Activated CD8-positive, alpha-beta memory T cell treated with anti-CD3 and anti-CD28 coated beads, Interleukin-2, amount 10 ng/mL, durations not matched to agents 7 days and 5 days (primary cell): ENCODE measurements around the gene ASPSCR1. TPM values are rescaled to one million over a fixed set of nuclear protein-coding genes. Genes with fewer than 3 reads are reported as not detected.
"Not testable (repeated sequence)": the region's sequence is repeated elsewhere in the genome, so short reads cannot be mapped to it uniquely, and the experiment has no call there.

ENCODE experiments used
- ATAC-seq: fragments of 150-1000 bp; cut with Tn5 transposase; one replicate; pipeline ENCODE4 v1.10.0; 2021; ENCODE audit warnings: moderate library complexity
- CTCF ChIA-PET: fragments of 350-600 bp; sonication (Branson Sonifier 250); formaldehyde crosslinking; loops from one replicate; lab custom pipeline; 2021; ENCODE audit warnings: antibody characterized with exemption; lab: Charles Lee
- DNase-seq: peaks from one replicate; pipeline ENCODE4 v3.0.0-alpha.2; 2020
- H3K27ac Mint-ChIP-seq: one replicate; pipeline ENCODE4 v1.8.0; 2021; ENCODE audit warnings: mild to moderate bottlenecking, mixed read lengths
- H3K27me3 Mint-ChIP-seq: one replicate; pipeline ENCODE4 v1.8.0; 2021; ENCODE audit warnings: mixed read lengths
- H3K36me3 Mint-ChIP-seq: one replicate; pipeline ENCODE4 v1.8.0; 2021; ENCODE audit warnings: mild to moderate bottlenecking, mixed read lengths
- H3K4me1 Mint-ChIP-seq: one replicate; pipeline ENCODE4 v1.8.0; 2021; ENCODE audit warnings: mixed read lengths
- H3K4me3 Mint-ChIP-seq: one replicate; pipeline ENCODE4 v1.8.0; 2021; ENCODE audit warnings: mild to moderate bottlenecking, moderate library complexity, mixed read lengths
- H3K9me3 Mint-ChIP-seq: one replicate; pipeline ENCODE4 v1.8.0; 2022; ENCODE audit warnings: low read depth, mixed read lengths
- total RNA-seq, 2 experiments: library from RNA; stranded (reverse); gene quantifications; one replicate each; pipeline ENCODE4 v1.2.3, GENCODE V29; 2021

Gene ASPSCR1
- total RNA-seq, 2 experiments from 2014 or later: 29.5 to 31.4 TPM

DNA sequence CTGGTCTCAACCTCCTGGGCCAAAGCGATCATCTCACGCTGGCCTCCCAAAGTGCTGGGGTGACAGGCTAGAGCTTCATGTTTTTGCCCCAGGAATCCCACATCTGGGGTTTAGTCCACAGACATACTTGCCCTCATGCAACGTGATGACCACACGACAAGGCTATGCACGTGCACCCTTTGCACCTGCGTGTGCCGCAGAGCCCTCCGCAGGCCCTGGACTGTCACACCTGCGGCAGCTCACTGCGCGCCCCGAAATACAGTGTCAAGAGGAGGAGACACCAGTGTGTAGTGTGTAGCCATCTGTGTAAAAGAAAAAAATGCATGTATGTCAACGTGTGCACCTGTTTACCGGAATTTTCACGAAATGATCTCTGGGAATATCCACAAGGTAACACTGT, 26.9 kb upstream of the ASPSCR1 start:
- Mint-ChIP-seq H3K27me3 (peaks cover 8% of the 10 kb centered on the region), H3K27ac (no peak overlapping the region), H3K4me1 (no peaks in the 10 kb centered on the region), H3K4me3 (no peak overlapping the region), H3K36me3 (no peaks in the 10 kb centered on the region), H3K9me3 (no peaks in the 10 kb centered on the region)
- ATAC-seq: no peak
- CTCF ChIA-PET: interaction anchor here (1.3 to 3.0 kb wide), 2 partner anchors 10 to 70 kb away, joined by 3 to 17 read pairs; partner anchors contain the start of gene NOTUM
- no peak for DNase-seq

DNA sequence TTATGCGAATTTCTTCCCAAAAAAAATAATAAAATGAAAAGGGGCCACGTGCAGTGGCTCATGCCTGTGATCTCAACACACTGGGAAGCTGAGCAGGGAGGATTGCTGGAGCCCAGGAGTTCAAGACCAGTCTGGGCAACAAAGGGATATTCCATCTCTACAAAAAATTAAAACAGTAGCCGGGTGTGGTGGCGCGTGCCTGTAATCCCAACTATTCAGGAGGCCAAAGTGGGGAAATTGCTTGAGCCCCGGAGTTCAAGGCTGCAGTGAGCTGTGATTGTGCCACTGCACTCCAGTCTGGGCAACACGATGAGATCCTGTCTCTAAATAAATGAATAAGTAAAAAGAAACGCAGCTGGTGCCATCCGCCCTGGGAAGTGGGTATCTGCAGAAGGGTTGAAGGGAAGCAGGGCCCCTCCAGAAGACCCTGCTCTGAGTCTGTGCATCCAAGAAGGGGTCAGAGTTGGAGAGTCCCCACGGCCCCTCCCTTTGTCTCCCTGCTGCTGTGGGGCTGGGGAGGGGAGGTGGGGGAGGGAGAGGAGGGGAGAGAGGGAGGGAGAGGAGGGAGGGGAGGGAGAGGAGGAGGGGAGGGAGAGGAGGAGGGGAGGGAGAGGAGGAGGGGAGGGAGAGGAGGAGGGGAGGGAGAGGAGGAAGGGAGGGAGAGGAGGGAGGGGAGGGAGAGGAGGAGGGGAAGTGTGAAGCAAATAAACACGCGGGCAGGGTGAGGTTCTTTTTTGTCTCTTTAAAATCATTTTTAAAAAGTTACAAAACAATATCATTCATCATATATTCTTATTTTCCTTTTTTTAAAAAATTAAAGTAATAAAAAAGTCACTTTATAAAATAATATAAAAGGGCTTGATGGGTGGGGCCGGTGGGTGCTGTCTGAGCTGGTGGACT, 25.4 kb upstream of the ASPSCR1 start:
- no peaks in the 10 kb centered on the region for H3K36me3 Mint-ChIP-seq
- H3K9me3 Mint-ChIP-seq: no peaks in the 10 kb centered on the region
- DNase-seq (no peak), ATAC-seq (no peak)
- H3K4me3 Mint-ChIP-seq: no peak overlapping the region
- H3K27ac Mint-ChIP-seq: no peak overlapping the region
- H3K27me3 Mint-ChIP-seq: peaks cover 8% of the 10 kb centered on the region
- no peaks in the 10 kb centered on the region for H3K4me1 Mint-ChIP-seq
- CTCF ChIA-PET: interaction anchor here (1.0 to 3.3 kb wide), 4 partner anchors 8 to 217 kb away, joined by 3 to 17 read pairs (median 9); partner anchors contain the start of genes CENPX and NOTUM

DNA sequence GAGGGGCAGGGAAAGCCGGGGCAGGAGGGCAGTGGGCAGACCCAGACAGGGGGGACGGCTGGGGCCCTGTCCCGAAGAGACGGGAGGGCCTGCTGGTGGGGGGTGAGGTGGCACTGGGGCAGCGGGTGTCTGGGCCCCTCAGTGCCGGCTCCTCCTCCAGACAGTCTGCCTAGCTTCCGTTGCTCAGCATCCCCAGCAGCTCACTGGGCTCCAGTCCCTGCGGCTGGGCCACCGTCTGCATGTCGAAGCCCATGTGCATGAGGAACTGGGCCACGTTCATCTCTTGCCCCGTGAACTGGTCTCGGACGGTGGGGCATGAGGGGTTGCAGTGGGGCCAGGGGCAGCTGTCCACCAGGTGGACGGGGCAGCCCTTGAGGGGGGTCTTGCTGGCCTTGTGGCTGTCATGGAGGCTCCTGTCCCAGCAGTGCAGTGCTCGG, 24.6 kb upstream of the ASPSCR1 start:
- no peaks in the 10 kb centered on the region for H3K9me3 Mint-ChIP-seq
- no peaks in the 10 kb centered on the region for H3K36me3 Mint-ChIP-seq
- ATAC-seq (no peak), DNase-seq (no peak)
- CTCF ChIA-PET: interaction anchor here (1.6 to 3.3 kb wide), 3 partner anchors 69 to 250 kb away, joined by 3 to 14 read pairs (median 4); partner anchors contain the start of genes CENPX and MRPL12
- H3K4me1 Mint-ChIP-seq: no peaks in the 10 kb centered on the region
- H3K27me3 Mint-ChIP-seq: peaks cover 14% of the 10 kb centered on the region
- H3K4me3 Mint-ChIP-seq: no peak overlapping the region
- no peak overlapping the region for H3K27ac Mint-ChIP-seq

DNA sequence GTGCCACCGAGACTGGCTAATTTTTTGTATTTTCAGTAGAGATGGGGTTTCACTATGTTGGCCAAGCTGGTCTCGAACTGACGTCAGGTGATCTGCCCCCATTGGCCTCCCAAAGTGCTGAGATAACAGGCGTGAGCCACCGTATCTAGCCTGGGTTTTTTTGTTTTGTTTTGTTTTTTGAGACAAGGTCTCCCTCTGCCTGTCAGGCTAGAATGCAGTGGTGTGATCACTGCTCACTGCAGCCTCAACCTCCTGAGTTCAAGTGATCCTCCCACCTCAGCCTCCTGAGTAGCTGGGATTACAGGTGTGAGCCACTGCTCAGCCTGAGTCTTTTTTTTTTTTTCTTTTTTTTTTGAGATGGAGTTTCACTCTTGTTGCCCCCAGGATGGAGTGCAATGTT, 24.0 kb upstream of the ASPSCR1 start:
- ATAC-seq, H3K27ac Mint-ChIP-seq, H3K4me3 Mint-ChIP-seq, DNase-seq, H3K4me1 Mint-ChIP-seq, H3K36me3 Mint-ChIP-seq, H3K9me3 Mint-ChIP-seq: not testable (repeated sequence)
- H3K27me3 Mint-ChIP-seq: peaks cover 17% of the 10 kb centered on the region
- CTCF ChIA-PET: interaction anchor here (1.1 to 3.3 kb wide), 4 partner anchors 66 to 250 kb away, joined by 3 to 14 read pairs (median 4); partner anchors contain the start of genes CENPX and MRPL12

GRCh38 chr17:81954131-81955057, 23.0 kb upstream of the ASPSCR1 start:
- Mint-ChIP-seq H3K4me1 (no peaks in the 10 kb centered on the region), H3K27ac (no peak overlapping the region), H3K27me3 (peaks cover 24% of the 10 kb centered on the region), H3K4me3 (no peak overlapping the region), H3K36me3 (no peaks in the 10 kb centered on the region), H3K9me3 (no peaks in the 10 kb centered on the region)
- DNase-seq: no peak
- CTCF ChIA-PET: interaction anchor here (1.1 to 3.3 kb wide), 5 partner anchors 14 to 251 kb away, joined by 3 to 14 read pairs (median 5); partner anchors contain the start of genes CENPX and MRPL12
- no peak for ATAC-seq

DNA sequence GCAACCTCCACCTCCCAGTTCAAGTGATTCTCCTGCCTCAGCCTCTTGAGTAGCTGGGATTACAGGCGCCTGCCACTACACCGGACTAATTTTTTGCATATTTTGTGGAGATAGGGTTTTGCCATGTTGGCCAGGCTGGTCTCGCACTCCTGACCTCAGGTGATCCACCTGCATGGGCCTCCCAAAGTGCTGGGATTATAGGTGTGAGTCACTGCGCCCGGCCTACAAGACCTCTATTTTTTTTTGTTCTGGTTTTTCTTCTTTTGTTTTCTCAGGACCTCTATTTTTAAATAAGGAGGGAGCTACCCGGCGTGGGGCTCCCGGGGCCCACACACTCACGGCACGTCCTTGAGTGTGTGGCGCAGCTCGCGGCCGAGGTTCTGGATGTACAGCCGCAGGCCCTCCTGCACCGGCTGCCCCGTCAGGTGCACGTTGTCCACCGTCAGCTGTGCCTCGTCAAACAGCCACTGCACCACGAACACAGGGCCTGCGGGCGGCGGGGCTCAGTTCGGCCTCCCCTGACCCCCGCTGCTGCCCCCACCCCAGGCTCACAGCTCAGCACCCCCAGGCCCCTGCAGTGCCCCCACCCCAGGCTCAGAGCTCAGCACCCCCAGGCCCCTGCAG, 22.3 kb upstream of the ASPSCR1 start:
- Mint-ChIP-seq H3K4me3 (no peak overlapping the region), H3K27ac (no peak overlapping the region), H3K9me3 (no peaks in the 10 kb centered on the region), H3K4me1 (no peaks in the 10 kb centered on the region), H3K36me3 (no peaks in the 10 kb centered on the region), H3K27me3 (peaks cover 24% of the 10 kb centered on the region)
- CTCF ChIA-PET: interaction anchor here (1.2 to 3.3 kb wide), 3 partner anchors 13 to 75 kb away, joined by 5 to 14 read pairs (median 5); partner anchors contain the start of gene CENPX
- ATAC-seq: no peak
- no peak for DNase-seq

DNA sequence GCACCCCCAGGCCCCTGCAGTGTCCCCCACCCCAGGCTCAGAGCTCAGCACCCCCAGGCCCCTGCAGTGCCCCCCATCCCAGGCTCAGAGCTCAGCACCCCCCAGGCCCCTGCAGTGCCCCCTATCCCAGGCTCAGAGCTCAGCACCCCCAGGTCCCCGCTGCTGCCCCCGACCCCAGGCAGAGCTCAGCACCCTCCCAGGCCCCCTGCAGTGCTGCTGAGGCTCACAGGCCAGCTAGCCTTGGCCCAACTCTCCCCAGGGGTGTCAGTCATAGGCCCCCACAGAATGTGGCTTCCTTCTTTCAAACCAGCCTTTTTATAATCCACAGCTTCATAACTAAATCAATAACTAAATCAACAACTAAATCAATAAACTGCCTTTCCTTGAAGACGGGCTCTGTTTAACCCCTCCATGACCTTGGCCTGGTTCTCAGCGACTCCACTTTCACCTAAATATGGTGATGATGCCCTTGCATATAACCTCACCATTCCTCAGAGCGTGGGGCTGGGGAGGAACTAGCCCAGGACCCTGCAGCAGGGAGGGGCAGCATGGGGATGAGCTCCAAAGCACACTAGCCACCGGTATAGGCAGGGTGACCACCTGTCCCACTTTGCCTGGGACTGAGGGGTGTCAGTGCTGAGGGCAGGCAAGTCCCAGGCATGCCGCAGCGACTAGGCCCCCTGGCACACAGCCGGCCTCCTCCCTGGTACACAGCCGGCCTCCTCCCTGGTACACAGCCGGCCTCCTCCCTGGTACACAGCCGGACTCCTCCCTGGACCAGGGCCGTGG, 21.5 kb upstream of the ASPSCR1 start:
- H3K4me3 Mint-ChIP-seq: no peak overlapping the region
- CTCF ChIA-PET: interaction anchor here (1.2 kb wide), 1 partner anchor 74 kb away, joined by 5 read pairs; no protein-coding TSS in a partner anchor
- peaks cover 20% of the 10 kb centered on the region for H3K27me3 Mint-ChIP-seq

GRCh38 chr17:81956607-81957589, 20.5 kb upstream of the ASPSCR1 start:
- no peak overlapping the region for H3K27ac Mint-ChIP-seq
- H3K9me3 Mint-ChIP-seq: no peaks in the 10 kb centered on the region
- peaks cover 17% of the 10 kb centered on the region for H3K27me3 Mint-ChIP-seq
- no peaks in the 10 kb centered on the region for H3K4me1 Mint-ChIP-seq
- ATAC-seq: no peak
- no peaks in the 10 kb centered on the region for H3K36me3 Mint-ChIP-seq
- DNase-seq: no peak
- no peak overlapping the region for H3K4me3 Mint-ChIP-seq
- CTCF ChIA-PET: no interaction called here

More for the DNA sequence above, 21.5 kb upstream of the ASPSCR1 start:
- no peak overlapping the region for H3K27ac Mint-ChIP-seq
- H3K36me3 Mint-ChIP-seq: no peaks in the 10 kb centered on the region
- DNase-seq (no peak), ATAC-seq (no peak)
- H3K4me1 Mint-ChIP-seq: no peaks in the 10 kb centered on the region
- H3K9me3 Mint-ChIP-seq: no peaks in the 10 kb centered on the region

GRCh38 chr17:81957691-81958432, 19.6 kb upstream of the ASPSCR1 start:
- Mint-ChIP-seq H3K27me3 (peaks cover 25% of the 10 kb centered on the region), H3K36me3 (no peaks in the 10 kb centered on the region), H3K9me3 (no peaks in the 10 kb centered on the region), H3K4me1 (no peaks in the 10 kb centered on the region), H3K27ac (no peak overlapping the region), H3K4me3 (no peak overlapping the region)
- DNase-seq: no peak
- ATAC-seq: no peak
- CTCF ChIA-PET: no interaction called here

DNA sequence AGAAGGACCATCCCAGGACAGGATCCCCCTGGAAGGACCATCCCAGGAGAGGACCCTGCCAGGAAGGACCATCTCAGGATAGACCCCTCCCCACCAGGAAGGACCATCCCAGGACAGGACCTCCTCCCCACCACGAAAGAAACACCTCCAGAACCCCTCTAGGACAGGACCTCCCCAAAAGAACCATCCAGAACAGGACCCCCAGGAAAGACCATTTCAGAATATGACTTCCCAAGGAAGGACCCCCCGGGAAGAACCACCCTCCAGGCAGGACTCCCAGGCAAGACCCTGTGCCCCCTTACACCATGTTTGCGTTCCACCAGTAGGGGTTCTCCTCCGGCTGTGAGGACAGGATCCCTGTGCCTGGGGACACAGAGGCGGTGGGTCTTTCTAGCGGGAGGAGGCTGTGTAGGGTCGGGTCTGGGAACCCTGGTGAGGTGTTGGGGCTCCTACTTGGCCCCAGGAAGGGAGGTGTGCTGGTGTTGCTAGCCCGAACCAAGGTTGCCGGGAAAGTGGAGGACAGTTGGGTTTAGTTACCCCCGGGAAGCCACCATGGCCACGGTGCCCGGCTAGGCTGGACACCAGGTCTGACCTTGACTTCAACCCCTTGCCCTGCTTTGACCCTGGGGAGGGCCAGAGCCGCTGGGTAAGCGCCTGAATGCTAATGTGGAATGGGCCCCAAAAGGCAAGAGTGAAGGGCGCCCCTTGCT, 18.6 kb upstream of the ASPSCR1 start:
- H3K4me1 Mint-ChIP-seq: no peaks in the 10 kb centered on the region
- CTCF ChIA-PET: interaction anchor here (0.6 to 2.7 kb wide), 50 partner anchors 8 to 257 kb away, joined by 3 to 181 read pairs (median 5); partner anchors contain the start of genes ASPSCR1, CCDC57, CENPX and DCXR
- ATAC-seq (no peak), DNase-seq (no peak)
- H3K27me3 Mint-ChIP-seq: peaks cover 34% of the 10 kb centered on the region
- H3K27ac Mint-ChIP-seq: no peak overlapping the region
- no peaks in the 10 kb centered on the region for H3K36me3 Mint-ChIP-seq
- no peak overlapping the region for H3K4me3 Mint-ChIP-seq
- H3K9me3 Mint-ChIP-seq: no peaks in the 10 kb centered on the region
